HG03025 (cell line): ENCODE results near the gene TTLL13.
"Not testable (repeated sequence)": the region's sequence is repeated elsewhere in the genome, so short reads cannot be mapped to it uniquely, and the experiment has no call there.

ENCODE experiments used
- ATAC-seq: cut with Tn5 transposase; IDR thresholded peaks from one replicate; pipeline ENCODE4 v1.9.1; 2021; ENCODE audit warnings: mild to moderate bottlenecking, moderate library complexity; ENCODE audit not compliant: unreplicated experiment, low FRiP score

TTLL13 gene

DNA sequence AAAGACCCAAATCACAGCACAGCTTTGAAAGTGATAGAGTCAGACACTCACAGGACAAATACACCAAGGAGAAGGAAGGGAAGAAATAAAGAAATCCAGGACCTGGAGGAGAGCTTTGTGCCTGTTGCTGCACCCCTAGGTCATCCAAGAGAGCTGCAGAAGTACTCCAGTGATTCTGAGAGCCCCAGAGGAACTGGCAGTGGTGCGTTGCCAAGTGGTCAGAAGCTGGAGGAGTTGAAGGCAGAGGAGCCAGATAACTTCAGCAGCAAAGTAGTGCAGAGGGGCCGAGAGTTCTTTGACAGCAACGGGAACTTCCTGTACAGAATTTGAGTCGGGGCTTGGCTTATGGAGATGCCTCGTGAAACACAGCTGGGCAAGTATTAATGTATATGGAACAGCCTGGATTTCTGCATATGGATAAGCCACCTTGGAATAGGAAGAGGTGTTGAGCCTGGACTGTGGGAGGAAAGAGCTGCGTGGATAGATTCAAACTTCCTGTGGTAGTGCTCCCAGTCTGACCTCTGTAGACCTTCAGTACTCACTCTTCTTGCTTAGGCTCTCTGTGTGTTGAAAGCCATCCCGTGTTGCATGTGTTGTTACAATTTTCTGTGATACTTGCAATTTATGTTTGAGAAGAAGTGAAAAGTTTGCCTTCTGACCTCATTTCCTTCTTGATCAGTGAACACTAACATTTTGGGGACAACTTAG, 22.3 kb downstream of the TTLL13 start:
- no peak for ATAC-seq

DNA sequence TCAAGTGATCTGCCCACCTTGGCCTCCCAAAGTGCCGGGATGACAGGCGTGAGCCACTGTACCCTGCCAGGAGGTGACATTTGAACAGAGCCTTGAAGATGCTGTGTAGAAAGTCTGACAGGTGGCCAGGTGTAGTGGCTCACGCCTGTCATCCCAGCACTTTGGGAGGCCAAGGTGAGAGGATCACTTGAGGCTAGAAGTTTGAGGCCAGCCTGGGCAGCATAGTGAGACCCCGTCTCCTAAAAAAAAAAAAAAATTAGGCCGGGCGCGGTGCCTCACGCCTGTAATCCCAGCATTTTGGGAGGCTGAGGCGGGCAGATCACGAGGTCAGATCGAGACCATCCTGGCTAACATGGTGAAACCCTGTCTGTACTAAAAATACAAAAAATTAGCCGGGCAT, 29.1 kb downstream of the TTLL13 start:
- not testable (repeated sequence) for ATAC-seq

DNA sequence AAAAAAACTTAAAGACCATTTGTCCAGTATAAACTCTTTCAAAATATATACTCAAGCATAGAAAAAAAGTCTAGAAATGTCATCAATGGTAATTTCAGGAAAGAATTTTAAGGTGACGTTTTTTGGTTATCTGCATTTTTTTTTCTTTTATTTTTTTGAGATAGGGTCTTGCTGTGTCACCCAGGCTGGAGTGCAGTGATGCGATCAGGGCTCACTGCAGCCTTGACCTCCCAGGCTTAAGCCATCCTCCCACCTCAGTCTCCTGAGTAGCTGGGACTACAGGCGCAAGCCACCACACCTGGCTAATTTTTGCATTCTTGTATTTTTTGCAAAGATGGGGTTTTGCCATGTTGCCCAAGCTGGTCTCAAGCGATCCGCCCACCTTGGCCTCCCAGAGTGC, 31.4 kb downstream of the TTLL13 start:
- ATAC-seq: not testable (repeated sequence)

DNA sequence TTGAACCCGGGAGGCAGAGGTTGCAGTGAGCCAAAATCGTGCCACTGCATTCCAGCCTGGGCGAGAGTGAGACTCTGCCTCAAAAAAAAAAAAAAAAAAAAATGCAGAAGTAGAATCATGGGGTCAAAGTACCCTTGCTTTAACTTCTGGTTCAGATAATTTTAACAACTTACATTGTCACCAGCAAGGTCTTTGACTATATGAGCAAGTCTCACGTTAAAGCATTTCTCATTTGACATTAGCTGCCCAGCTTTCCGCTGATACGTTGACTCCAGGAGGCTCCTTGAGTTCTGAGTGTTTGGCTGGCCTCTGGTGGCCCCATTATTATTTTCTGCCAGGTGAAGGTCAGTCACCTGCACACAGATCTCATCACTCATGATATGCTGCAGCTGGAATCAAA, 32.3 kb downstream of the TTLL13 start:
- not testable (repeated sequence) for ATAC-seq

DNA sequence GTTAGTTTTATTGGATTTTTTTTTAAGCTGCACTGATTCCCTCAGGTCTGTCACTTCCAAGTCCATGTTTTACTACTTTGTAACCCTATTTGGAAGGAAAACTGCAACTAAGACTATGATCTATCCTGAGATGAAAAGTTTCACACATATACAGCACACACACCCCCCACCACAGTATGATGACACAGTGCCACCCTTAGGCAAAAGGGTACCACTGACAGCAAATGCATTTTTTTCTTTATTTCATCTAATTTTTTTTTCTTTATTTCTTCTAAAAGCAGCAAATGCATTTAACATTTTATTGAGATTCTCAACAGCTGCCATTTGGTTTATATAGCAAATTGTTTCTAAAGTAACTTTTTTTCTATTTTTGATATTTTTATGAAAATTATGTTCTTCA, 37.3 kb downstream of the TTLL13 start:
- ATAC-seq: no peak

DNA sequence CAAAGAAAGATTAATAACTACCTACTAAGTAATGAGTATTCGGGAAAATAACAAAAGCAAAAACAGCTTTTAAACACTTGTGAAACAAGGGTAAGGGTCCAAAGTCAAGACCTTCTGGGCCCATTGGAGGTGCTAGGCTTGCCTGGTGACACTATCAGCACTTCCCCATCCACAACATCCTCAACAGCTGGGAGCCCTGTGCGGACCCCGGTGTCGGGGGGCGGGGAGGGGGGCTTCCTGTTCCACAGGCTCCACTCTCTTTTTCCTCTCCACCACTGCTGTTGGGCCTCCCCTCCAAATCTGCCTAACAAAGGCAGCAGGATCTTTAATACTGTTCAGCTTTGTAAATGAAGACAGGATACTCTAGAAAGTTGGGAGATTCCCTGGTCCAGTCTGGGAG, 37.7 kb downstream of the TTLL13 start:
- ATAC-seq: no peak

DNA sequence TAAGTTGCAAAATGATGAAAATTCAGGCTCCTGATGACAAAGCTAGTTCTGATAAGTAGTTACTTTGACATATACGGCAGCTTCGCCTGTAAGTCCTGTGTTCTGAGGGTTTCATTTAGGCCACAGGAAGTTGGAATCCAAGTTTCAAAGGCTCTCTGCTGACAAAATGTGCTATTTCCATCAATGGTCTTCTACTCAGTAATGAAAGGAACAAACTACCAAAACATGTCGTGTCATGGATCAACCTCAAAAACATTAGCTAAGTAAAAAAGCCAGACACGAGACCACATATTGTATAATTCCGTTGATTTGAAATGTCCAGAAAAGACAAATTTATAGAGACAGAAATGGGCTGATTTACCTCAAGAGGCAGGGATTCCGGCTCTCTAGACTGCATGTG, 38.6 kb downstream of the TTLL13 start:
- ATAC-seq: no peak

DNA sequence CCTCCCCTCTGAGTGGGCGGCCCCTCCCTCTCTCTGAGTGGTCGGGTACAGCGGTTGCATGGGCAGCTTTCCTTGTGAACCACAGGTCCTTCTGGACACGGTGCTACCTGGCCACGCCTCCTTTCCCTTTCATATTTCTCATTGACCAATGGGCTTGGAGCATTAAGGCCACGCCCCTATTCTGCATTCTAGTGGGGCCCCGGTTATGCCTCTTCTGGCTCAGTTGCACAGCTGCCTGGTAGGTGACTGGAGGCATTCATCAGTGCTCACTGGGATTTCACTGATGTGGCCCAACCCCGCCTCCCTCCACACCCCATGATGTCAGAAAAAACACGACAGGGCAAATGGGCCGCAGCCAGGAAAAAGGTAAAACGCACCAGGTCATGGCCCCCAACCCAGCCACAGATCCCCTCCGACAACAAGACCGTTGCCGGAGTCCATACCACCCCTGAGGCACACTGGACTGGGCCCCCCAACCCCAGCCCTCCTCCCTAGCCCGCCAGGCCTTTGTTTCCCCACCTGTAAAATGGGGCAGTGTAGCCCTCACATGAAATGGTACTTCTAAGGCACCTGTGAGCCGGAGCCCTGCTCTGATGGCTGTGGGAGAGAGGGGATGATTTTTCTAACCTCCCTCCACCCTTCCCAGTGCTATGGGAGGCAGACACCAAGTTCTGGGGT, 42.5 kb downstream of the TTLL13 start:
- no peak for ATAC-seq

DNA sequence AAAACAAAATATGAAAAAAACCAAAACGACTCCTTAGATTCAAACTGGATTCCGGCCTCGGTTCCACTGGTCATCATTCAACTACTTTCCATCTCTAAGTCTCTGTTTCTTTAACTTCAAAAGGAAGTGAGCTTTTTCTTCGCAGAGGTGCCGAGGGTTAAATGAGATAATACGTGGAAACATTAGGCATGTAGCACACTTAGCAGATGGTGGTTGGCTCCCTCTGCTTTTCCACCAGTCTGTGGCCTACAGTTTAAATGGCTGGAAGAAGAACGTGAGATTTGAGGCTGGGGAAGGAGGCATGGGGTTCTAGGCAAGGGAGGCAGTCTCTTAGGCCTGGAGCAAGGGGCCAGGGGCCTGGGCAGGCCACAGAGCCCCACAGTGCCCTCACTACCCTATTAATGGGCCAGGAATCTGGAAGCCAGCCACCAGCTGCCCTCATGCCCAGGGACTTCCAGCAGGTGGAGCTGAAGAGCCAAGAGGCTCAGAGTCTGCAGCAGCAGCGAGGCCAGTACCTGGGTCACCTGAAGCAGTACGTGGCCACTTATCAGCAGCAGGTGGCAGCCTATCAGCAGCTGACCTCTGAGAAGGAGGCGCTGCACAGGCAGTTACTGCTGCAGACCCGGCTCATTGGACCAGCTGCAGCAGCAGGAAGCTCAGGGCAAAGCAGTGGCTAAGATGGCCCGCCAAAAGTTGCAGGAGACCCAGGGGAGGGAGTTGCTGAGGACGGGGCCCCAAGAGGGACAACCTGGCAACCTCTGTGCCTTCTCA, 43.9 kb downstream of the TTLL13 start:
- not testable (repeated sequence) for ATAC-seq

DNA sequence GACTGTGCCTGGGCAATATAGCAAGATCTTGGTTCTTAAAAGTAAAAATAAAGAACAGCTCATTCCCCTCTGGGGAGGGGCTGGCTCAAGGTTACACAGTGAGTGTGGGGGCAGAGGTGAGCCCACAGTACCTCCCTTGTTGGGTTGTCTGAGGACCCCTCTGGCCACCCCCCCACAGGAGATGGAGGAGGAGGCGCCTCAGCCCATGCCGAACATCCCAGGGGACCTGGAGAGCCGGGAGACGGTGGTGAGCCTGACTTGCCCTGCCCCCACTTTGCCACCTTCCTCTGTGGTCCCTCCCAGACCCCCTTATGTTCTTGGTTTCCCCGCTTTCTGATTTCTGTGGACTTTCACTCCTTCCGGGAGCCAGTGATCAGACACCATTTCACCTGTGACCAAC, 44.8 kb downstream of the TTLL13 start:
- no peak for ATAC-seq

DNA sequence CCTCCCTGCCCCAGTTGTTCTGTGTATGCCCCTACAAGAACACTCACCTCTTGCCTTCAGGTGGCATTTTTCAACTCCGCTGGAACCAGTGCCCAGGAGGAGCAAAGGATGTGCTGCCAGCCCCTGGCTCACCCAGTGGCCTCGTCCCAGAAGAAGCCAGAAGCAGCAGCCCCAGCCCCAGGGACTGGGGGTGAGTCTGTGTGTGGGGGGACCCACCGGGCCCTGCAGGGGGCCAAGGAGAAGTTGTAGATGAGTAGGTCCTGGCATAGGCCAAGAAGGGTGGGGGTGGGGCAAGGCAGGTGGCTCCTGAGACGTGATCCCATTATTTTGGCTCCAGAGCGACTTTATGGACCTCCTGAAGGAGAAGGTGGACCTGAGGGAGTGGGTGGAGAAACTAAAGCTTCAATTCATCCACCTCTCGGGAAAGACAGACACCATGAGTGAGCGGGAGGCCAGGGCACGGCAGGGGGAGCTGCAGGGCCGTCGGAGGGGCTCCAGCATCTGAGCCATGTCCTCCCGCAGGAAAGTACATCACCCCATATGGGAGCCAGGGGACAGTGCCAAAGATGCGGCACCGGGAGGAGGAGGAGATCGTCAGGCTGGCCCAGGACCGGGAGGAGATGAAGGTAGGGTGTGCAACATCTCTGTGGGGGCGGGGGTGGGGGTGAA, 45.4 kb downstream of the TTLL13 start:
- ATAC-seq: no peak

DNA sequence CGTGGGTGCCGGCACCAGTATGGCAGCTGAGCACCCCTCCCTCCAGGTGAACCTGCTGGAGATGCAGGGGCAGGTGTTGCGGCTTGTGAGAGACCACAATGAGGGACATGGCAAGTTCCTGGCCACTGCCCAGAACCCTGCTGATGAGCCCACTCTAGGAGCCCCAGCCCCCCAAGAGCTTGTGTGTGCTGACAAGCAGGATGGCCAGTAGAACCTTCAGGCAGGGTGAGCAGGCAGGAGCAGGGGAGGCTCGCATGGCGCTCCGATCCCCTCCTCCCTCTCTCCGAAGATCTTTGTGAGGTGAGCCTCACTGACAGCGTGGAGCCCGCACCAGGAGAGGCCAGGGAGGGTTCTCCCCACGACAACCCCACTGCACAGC, 45.9 kb downstream of the TTLL13 start:
- no peak for ATAC-seq

DNA sequence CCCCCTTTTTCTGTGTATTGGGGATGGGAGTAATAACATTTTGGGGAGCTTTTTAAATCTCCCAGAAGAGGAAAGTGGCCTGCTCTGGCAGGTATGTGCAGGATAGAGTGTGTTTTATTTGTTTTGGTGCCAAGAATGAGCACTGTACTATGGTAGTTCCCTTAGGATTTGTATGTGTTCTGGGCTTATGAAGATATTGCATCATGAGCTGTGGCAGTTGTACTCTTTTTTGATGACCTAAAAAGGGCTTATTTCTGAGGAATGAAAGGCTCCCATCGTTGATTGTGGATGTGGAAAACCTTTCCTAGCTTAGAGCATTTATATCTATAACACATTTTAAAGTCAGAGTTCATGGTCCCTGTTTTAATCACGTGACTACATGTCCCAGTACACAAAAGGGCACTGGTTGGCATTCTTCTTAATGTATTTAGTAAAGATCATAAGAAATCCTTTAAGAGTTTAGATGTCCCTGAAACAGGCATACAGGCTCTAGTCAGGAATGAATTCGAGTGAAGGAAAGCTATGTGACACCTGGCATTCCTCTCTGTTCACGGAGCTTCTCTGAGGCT, 47.0 kb downstream of the TTLL13 start:
- ATAC-seq: not testable (repeated sequence)

DNA sequence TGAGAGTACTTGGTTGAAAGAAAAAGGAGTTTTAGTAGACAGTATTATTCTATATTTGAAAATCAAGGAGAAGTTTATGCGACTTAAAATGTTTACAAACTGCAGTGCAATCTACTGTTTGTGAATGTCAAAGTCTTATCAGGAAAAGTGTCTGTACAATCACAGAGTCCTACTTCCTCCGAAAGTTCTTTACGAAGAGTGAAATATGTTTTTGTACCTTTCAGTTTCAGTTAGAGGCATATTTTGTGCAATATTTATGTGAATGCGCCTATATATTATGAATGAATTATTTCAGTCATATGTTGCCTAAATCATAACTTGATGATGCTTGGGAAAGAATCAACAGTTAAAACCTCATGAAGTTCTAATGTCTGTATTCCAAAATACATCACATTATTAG, 47.7 kb downstream of the TTLL13 start:
- no peak for ATAC-seq

DNA sequence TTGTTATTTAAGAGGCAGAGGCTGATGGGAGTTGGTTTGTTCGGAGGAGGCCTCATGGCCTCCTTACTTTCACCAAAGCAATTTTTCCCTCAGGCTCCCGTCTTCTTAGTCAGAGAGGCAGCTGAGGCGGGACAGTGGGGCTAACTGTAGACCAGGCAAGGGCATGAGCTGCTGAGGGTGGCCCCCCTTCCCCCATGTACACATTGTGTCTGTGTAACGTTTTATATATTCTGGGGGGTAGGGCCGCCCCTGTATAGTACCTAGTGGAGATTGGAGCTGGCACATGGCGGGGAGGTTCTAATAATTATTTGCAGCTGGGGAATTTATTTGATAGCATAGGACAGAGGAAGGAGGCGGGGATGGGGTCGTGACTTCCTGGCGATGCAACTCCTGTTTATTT, 51.2 kb downstream of the TTLL13 start:
- no peak for ATAC-seq

DNA sequence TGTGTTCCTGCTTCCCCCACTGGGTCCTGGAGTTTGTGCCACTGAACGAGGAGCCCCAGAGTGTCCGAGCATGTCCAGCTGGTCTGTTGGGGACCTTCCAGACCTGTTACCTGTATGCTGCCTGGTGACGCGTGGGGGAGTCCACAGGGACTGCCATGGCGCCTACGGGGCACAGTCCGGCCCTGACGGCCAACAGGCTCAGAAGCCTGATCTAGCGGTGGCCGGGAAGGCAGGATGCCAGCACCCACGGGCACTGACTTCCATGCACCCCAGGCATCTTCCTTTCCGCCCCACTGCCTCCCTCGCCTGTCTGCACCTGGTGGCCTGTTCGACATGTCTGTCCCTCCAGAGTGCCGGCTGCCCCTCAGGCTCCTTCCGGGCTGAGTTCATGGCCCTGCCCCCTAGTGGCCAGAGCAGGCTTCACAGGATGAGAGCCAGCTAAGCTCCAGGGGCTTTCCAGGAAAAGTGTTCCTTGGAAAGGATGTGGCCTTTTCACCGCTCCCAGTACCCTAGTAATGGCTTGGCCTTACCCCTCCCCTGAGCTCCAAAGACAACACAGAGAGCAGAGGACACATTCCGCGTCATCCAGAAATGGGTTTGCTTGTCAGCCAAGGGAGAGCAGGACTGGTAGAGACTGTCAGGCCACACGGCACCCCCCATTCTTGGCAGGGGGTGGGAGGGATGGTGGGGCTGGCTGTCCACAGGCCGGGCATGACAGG, 51.8 kb downstream of the TTLL13 start:
- ATAC-seq: no peak

DNA sequence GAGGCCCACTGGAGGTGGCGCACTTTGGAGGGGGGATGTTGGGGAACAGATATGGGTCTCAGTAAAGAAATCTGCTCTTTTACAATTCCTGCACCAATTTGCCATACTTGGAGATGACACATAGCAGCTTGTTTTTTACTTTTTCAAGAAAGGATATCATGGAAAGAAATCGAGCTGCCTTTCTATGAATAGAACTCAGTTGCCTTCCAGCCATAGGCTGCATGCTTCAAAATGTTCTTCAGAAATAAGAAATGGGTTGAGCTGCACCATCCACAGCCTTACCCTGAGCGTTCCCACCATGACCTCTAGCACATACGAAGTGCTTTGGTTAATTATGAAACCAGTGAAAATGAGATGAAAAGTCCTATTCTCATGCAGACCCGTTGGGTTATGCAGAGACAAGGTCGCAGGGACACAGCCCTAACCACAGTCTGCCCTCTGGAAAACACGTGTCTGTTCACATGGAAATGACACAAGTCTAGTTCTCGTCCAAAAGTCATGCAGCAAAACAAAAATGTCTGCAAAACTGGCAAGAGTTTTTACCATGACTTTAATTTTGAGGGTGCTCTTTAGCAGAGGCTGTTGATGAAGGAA, 52.4 kb downstream of the TTLL13 start:
- no peak for ATAC-seq

DNA sequence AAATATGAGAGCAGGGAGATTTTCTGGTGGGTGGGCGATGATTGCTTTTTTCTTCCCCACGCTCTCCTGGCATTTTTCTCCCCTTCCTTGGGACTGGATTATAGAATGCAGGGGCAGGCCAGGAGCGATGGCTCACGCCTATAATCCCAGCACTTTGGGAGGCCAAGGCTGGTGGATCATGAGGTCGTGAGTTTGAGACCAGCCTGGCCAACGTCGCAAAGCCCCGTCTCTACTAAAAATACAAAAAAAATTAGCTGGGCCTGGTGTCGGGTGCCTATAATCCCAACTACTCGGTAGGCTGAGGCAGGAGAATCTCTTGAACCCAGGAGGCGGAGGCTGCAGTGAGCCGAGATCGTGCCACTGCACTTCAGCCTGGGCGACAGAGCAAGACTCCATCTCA, 56.0 kb downstream of the TTLL13 start:
- ATAC-seq: not testable (repeated sequence)

DNA sequence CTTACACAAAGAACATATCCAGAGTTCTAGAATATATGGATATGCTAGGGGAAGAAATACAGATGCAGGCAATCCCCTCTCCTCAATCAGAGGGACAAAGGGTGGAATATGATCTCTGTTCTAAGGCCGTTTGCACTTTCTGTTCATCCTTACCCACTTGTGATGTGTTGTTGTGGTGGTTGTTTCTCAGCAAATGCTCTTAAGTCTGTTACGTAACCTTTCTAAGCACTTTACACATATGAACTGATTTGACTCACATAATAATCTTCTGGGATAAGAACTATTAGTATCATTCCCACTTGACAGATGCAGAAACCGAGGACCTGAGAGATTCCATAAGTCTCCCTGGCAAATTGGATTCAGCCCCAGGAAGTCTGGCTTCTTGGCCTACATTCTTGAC, 56.6 kb downstream of the TTLL13 start:
- no peak for ATAC-seq

DNA sequence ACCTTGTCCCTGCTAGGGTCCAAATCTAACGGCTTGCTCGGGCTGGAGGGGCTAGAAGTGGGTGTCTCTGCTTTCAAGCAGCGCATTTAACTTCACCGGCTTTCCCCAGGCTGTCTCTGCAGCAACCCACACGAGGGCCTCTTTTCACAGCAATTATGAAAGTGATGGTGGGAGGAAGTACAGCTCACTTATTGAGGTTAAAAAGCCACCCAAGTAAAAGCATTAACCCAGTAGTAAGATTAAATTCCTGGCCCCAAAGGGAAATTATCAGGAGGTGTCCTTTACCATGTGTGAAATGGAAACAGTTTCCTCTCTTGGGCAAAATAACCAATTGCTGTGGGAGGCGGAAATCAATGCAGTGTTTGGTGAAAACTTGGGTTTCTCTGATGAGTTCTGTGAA, 57.2 kb downstream of the TTLL13 start:
- ATAC-seq: no peak
